ENCODE data around the gene PNRC1. TPM values are rescaled to one million over a fixed set of nuclear protein-coding genes. Genes with fewer than 3 reads are reported as not detected.

The PNRC1 gene
- total RNA-seq, 1 experiment from 2014 or later, result 66.9 TPM

DNA sequence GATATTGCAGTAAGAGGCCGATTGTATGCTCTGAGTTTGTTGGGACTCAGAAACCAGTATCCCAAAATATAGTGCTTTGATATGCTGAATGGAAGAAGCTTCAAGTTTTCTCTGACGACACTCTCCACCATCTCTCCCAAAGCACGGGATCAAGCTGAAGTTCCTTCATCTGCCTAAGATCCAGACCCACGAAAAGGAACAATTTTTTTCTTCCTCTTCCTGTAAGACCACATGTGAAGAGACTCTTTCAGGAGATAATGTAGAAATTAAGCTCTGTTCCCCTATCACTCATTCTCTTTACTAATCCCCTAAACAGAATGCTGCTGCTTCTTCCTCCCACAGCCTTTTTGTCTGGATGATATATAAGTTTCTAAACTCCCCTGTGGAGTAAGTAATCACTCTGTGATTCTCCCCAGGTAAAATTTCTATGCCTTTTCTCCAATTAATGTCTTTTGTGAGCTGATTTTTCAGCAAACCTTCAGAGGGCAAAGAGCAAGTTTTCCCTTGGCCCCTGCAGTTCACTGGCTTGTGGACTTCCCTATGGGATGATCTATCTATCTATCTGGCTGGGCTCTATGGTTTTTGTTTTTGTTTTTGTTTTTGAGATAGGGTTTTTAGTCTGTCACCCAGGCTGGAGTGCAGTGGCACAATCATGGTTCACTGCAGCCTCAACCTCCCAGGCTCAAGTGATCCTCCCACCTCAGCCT is 13.5 kb upstream of the PNRC1 start:
- Histone ChIP-seq H3K4me2 (no peak overlapping the region), H3K27me3 (ENCODE audit: insufficient read depth, low read depth) (no peaks in the 10 kb centered on the region), H3K36me3 (ENCODE audit: low read depth) (no peaks in the 10 kb centered on the region), H3K9me3 (ENCODE audit: insufficient read depth, low read depth) (no peaks in the 10 kb centered on the region), H2AFZ (no peak overlapping the region), H3K9me2 (ENCODE audit: insufficient read depth) (no peaks in the 10 kb centered on the region), H3F3A (ENCODE audit: insufficient read depth, low read depth) (no peaks in the 10 kb centered on the region), H3K27ac (no peak overlapping the region), H4K20me1 (ENCODE audit: insufficient read depth) (no peaks in the 10 kb centered on the region), H3K4me1 (replicated peaks; ENCODE audit: insufficient read depth) (no peaks in the 10 kb centered on the region), H3K4me3 (no peak overlapping the region), H3K79me2 (ENCODE audit: low read depth) (no peaks in the 10 kb centered on the region)
- DNase-seq, result no peak
- intact Hi-C loops (cut with micrococcal nuclease; ENCODE audit: unreplicated experiment), result no loop called here
- ChIA-PET CTCF (no interaction called here), POLR2A (ENCODE audit: unreplicated experiment) (no interaction called here)
- no TSS peak for BruUV-seq (replicated peaks)
- TF ChIP-seq EZH2 (IDR thresholded peaks at IDR 0.05; ENCODE audit: low read depth), result no peak
- TF ChIP-seq, protein P1, sequence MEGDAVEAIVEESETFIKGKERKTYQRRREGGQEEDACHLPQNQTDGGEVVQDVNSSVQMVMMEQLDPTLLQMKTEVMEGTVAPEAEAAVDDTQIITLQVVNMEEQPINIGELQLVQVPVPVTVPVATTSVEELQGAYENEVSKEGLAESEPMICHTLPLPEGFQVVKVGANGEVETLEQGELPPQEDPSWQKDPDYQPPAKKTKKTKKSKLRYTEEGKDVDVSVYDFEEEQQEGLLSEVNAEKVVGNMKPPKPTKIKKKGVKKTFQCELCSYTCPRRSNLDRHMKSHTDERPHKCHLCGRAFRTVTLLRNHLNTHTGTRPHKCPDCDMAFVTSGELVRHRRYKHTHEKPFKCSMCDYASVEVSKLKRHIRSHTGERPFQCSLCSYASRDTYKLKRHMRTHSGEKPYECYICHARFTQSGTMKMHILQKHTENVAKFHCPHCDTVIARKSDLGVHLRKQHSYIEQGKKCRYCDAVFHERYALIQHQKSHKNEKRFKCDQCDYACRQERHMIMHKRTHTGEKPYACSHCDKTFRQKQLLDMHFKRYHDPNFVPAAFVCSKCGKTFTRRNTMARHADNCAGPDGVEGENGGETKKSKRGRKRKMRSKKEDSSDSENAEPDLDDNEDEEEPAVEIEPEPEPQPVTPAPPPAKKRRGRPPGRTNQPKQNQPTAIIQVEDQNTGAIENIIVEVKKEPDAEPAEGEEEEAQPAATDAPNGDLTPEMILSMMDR (conservative IDR thresholded peaks at IDR 0.05), result no peak

DNA sequence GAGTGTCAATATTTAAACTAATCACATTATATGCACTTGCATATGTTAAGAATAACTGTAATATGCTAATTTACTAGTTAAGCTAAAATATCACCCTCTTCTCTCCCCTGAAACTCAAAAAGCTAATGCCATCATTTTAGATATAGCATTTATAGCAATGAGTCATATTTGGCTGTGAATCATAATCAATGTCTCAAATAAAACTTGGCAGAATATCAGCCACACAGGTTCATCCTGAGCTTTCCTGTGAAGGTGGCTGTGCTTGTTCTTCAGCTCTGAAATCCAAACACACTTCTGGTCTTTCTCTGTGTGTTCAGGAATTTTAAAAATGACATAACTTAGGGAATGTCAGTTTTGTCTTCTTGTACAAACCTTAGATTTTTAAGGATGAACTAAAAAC is 12.8 kb upstream of the PNRC1 start:
- Histone ChIP-seq H3K9me3 (ENCODE audit: insufficient read depth, low read depth) (no peaks in the 10 kb centered on the region), H3F3A (ENCODE audit: insufficient read depth, low read depth) (no peaks in the 10 kb centered on the region), H3K4me3 (no peak overlapping the region), H3K27ac (no peak overlapping the region), H3K27me3 (ENCODE audit: insufficient read depth, low read depth) (no peaks in the 10 kb centered on the region), H3K4me2 (no peak overlapping the region), H3K4me1 (replicated peaks; ENCODE audit: insufficient read depth) (no peaks in the 10 kb centered on the region), H3K36me3 (ENCODE audit: low read depth) (no peaks in the 10 kb centered on the region), H2AFZ (no peak overlapping the region), H3K9me2 (ENCODE audit: insufficient read depth) (no peaks in the 10 kb centered on the region), H3K79me2 (ENCODE audit: low read depth) (no peaks in the 10 kb centered on the region), H4K20me1 (ENCODE audit: insufficient read depth) (no peaks in the 10 kb centered on the region)
- POLR2A ChIA-PET (ENCODE audit: unreplicated experiment), result no interaction called here
- intact Hi-C loops (cut with micrococcal nuclease; ENCODE audit: unreplicated experiment), result no loop called here
- TF ChIP-seq, protein P1 (conservative IDR thresholded peaks at IDR 0.05), result no peak
- TF ChIP-seq EZH2 (IDR thresholded peaks at IDR 0.05; ENCODE audit: low read depth), result no peak
- CTCF ChIA-PET, result interaction anchor here (0.5 kb wide), 1 partner anchor 348 kb away, joined by 3 read pairs; no protein-coding TSS in a partner anchor
- no TSS peak for BruUV-seq (replicated peaks)
- DNase-seq, result peak in 1 of 2 experiments; percentile 65

DNA sequence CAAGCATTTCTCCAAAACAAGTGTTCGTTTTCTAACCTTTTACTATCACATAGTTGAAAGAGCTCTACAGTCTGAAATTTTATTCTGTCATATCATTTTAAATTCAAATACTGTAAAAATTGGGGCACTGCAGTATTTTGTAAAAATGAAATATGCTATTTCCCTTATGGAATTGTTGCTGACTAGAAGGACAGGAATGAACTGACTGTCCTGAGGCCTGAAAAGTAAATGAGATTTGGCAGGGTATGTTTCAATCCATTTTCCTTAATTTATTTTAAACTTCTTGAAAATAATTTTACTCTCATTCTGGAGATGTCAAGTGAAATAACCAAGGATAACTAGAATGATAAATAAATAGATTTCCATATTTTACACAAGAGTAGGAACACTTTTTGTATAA is 11.9 kb upstream of the PNRC1 start:
- no peaks in the 10 kb centered on the region for H3K9me3 ChIP-seq (ENCODE audit: insufficient read depth, low read depth)
- no peaks in the 10 kb centered on the region for H3K36me3 ChIP-seq (ENCODE audit: low read depth)
- no peak overlapping the region for H3K27ac ChIP-seq
- no peaks in the 10 kb centered on the region for H4K20me1 ChIP-seq (ENCODE audit: insufficient read depth)
- TF ChIP-seq, protein P1 (conservative IDR thresholded peaks at IDR 0.05), result no peak
- TF ChIP-seq EZH2 (IDR thresholded peaks at IDR 0.05; ENCODE audit: low read depth), result no peak
- intact Hi-C loops (cut with micrococcal nuclease; ENCODE audit: unreplicated experiment), result no loop called here
- H2AFZ ChIP-seq, result no peak overlapping the region
- H3K4me1 ChIP-seq (replicated peaks; ENCODE audit: insufficient read depth), result no peaks in the 10 kb centered on the region
- no TSS peak for BruUV-seq (replicated peaks)
- H3K4me3 ChIP-seq, result no peak overlapping the region
- H3F3A ChIP-seq (ENCODE audit: insufficient read depth, low read depth), result no peaks in the 10 kb centered on the region
- no peak for DNase-seq
- no peaks in the 10 kb centered on the region for H3K27me3 ChIP-seq (ENCODE audit: insufficient read depth, low read depth)
- H3K4me2 ChIP-seq, result no peak overlapping the region
- ChIA-PET POLR2A (ENCODE audit: unreplicated experiment) (no interaction called here), CTCF (interaction anchor here (0.6 kb wide), 1 partner anchor 349 kb away, joined by 3 read pairs; no protein-coding TSS in a partner anchor)
- H3K79me2 ChIP-seq (ENCODE audit: low read depth), result no peaks in the 10 kb centered on the region
- no peaks in the 10 kb centered on the region for H3K9me2 ChIP-seq (ENCODE audit: insufficient read depth)

Measured in PC-9 (cell line).